ENCODE measurements around the gene ACVR1C. TPM values are rescaled to one million over a fixed set of nuclear protein-coding genes. Genes with fewer than 3 reads are reported as not detected.
A peak's percentile ranks its signal among the peaks of the same experiment; 100 is the strongest.

ACVR1C gene
- total and polyA plus RNA-seq, 2 of the 8 experiments (the other 6 are each of a cell fraction or from before 2014, with no cell fraction given): 0.21 to 0.52 TPM

DNA sequence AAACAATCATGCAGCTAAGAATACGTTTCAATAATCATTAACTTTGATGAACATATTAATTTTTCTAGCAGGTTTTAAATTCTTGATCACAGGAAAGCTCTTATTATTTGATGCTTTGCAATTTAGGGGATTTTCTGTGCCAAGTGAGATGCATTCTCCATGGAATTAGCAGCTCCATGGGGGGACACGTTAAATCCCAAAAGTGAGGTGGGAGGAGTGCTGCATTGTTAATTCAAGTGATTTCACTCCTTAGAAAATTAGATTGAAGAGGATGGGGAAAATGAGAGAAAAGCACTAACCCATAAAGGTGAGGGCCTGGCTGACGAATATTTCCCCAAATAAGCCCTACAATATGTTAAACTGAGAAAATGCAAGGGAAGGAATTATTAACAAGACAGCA lies 69.2 kb downstream of the ACVR1C start (continued):
- TF ChIP-seq, protein P1, sequence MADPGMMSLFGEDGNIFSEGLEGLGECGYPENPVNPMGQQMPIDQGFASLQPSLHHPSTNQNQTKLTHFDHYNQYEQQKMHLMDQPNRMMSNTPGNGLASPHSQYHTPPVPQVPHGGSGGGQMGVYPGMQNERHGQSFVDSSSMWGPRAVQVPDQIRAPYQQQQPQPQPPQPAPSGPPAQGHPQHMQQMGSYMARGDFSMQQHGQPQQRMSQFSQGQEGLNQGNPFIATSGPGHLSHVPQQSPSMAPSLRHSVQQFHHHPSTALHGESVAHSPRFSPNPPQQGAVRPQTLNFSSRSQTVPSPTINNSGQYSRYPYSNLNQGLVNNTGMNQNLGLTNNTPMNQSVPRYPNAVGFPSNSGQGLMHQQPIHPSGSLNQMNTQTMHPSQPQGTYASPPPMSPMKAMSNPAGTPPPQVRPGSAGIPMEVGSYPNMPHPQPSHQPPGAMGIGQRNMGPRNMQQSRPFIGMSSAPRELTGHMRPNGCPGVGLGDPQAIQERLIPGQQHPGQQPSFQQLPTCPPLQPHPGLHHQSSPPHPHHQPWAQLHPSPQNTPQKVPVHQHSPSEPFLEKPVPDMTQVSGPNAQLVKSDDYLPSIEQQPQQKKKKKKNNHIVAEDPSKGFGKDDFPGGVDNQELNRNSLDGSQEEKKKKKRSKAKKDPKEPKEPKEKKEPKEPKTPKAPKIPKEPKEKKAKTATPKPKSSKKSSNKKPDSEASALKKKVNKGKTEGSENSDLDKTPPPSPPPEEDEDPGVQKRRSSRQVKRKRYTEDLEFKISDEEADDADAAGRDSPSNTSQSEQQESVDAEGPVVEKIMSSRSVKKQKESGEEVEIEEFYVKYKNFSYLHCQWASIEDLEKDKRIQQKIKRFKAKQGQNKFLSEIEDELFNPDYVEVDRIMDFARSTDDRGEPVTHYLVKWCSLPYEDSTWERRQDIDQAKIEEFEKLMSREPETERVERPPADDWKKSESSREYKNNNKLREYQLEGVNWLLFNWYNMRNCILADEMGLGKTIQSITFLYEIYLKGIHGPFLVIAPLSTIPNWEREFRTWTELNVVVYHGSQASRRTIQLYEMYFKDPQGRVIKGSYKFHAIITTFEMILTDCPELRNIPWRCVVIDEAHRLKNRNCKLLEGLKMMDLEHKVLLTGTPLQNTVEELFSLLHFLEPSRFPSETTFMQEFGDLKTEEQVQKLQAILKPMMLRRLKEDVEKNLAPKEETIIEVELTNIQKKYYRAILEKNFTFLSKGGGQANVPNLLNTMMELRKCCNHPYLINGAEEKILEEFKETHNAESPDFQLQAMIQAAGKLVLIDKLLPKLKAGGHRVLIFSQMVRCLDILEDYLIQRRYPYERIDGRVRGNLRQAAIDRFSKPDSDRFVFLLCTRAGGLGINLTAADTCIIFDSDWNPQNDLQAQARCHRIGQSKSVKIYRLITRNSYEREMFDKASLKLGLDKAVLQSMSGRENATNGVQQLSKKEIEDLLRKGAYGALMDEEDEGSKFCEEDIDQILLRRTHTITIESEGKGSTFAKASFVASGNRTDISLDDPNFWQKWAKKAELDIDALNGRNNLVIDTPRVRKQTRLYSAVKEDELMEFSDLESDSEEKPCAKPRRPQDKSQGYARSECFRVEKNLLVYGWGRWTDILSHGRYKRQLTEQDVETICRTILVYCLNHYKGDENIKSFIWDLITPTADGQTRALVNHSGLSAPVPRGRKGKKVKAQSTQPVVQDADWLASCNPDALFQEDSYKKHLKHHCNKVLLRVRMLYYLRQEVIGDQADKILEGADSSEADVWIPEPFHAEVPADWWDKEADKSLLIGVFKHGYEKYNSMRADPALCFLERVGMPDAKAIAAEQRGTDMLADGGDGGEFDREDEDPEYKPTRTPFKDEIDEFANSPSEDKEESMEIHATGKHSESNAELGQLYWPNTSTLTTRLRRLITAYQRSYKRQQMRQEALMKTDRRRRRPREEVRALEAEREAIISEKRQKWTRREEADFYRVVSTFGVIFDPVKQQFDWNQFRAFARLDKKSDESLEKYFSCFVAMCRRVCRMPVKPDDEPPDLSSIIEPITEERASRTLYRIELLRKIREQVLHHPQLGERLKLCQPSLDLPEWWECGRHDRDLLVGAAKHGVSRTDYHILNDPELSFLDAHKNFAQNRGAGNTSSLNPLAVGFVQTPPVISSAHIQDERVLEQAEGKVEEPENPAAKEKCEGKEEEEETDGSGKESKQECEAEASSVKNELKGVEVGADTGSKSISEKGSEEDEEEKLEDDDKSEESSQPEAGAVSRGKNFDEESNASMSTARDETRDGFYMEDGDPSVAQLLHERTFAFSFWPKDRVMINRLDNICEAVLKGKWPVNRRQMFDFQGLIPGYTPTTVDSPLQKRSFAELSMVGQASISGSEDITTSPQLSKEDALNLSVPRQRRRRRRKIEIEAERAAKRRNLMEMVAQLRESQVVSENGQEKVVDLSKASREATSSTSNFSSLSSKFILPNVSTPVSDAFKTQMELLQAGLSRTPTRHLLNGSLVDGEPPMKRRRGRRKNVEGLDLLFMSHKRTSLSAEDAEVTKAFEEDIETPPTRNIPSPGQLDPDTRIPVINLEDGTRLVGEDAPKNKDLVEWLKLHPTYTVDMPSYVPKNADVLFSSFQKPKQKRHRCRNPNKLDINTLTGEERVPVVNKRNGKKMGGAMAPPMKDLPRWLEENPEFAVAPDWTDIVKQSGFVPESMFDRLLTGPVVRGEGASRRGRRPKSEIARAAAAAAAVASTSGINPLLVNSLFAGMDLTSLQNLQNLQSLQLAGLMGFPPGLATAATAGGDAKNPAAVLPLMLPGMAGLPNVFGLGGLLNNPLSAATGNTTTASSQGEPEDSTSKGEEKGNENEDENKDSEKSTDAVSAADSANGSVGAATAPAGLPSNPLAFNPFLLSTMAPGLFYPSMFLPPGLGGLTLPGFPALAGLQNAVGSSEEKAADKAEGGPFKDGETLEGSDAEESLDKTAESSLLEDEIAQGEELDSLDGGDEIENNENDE (IDR thresholded peaks at IDR 0.05; ENCODE audit: insufficient replicate concordance, low read length): peak; percentile 47

Data from H1 (cell line).